Amniotic stem cell (primary cell): ENCODE data around the gene CXCL3.

Source experiments
- DNase-seq: peaks from one replicate; lab custom pipeline; 2025; lab: John Stamatoyannopoulos, UW

The CXCL3 gene

DNA sequence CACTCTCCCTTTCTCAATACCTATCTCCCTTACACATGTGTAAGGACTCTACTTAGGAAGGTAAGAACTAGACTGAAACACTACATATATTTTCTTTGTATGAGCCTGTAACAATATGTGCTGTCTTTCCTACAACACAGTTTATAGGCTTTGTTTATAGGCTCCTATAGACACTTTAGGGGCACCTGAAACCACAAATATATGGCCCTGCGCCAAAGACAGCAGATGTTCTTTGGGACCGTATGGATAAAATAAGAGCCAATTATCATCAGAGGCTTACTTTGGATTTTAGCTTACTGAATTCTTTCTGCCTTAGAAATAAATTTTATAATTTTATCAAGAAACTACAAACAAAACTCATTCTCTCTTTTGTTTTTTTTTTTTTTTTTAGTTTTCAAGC lies 16.6 kb upstream of the CXCL3 start:
- DNase-seq = no peak

DNA sequence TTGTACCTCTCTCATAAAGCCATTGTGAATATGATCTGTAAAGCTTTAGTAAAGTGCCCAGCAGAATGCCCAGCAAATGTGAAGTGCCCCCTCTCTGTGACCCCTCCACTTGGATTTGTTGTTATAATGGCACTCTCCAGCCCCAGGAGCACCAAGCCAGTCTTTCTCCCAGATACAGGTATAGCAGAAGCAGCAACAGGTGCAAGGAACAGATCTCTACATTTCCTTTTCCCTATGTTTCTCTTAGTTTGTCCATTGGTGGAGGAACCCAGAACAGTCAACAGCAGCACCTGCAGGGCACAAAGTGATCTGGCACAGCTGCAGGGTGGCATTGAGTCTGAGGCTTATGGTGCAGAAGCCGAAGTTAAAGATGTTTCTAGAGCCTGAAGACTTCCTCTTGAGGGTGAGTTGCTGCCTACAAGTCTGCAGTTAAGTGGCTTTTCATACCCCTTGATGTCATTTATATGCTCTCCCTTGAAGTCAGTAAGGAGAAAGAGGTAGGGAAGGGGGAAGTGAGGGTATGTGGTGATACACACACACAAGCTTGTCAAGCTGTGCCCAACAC lies 16.1 kb upstream of the CXCL3 start:
- no peak for DNase-seq

DNA sequence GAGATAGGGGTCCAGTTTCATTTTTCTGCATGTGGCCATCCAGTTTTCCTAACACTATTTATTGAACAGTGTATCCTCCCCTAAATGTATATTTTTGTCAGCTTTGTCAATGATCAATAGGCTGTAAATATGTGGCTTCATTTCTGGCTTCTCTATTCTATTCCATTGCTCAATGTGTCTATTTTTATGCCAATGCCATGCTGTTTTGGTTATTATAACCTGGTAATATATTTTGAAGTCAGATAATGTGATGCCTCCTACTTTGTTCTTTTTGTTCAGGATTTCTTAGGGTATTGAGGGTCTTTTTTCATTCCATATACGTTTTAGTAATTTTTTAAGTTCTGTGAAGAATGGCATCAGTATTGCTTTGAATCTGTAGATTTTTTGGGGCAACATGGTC lies 8.7 kb upstream of the CXCL3 start:
- no peak for DNase-seq

- no peak for DNase-seq
These were observed 7.3 kb upstream of the CXCL3 start for GRCh38 chr4:74045772-74046171.

- DNase-seq = no peak
These were observed 6.8 kb upstream of the CXCL3 start for GRCh38 chr4:74045247-74045646.

- no peak for DNase-seq
These were observed 6.2 kb upstream of the CXCL3 start for GRCh38 chr4:74044677-74045076.

DNA sequence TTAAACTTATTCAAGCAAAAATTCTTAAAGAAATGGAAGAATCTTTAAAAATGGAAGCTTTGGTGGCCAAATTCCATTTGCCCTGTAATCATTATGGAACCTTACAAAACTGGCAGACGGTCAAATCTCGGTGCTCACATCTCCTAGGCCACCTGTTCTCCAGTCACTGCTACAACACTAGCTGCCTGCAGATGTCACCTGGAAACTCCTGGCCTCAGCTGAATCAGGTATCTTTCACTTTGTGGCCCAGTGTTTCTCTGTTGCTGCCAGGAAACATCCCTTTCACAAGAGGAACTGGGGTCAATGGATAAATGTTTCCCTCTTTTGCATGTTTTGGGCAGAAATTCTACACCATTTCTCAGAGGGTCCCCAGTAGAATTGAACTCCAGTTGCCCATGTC lies 4.2 kb upstream of the CXCL3 start:
- DNase-seq = no peak

GRCh38 chr4:74041418-74041817 lies 2.9 kb upstream of the CXCL3 start:
- no peak for DNase-seq

- no peak for DNase-seq
These were observed 850 bp upstream of the CXCL3 start for GRCh38 chr4:74039315-74039763.

DNA sequence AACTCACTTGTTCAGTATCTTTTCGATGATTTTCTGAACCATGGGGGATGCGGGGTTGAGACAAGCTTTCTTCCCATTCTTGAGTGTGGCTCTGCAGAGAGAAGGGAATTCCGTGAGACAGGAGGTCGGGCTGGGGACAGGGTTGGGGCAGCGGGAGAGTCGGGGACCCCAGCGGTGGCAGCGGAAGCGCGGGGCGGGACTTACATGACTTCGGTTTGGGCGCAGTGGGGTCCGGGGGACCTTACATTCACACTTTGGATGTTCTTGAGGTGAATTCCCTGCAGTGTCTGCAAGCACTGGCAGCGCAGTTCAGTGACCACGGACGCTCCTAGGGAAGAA lies 434 bp downstream of the CXCL3 start:
- no peak for DNase-seq

GRCh38 chr4:74037076-74037955 lies 1.2 kb downstream of the CXCL3 start:
- no peak for DNase-seq

DNA sequence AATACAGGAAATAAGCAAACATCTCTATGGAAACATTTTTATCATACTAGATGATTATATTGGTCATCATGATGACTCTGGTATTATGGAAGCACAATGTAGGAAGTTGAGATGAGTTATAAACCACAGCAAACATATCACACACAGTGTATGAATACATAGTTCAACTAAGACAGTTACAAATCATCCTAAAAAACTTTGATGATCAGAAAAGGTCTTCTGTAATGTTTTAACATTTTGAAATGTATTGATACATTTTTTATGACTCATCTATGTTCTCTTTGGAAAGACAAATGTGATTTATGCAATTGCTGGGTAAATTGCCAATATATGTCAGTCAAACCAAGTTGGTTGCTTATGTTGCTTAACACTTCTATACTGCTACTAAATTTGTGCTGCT lies 4.8 kb downstream of the CXCL3 start:
- no peak for DNase-seq

DNA sequence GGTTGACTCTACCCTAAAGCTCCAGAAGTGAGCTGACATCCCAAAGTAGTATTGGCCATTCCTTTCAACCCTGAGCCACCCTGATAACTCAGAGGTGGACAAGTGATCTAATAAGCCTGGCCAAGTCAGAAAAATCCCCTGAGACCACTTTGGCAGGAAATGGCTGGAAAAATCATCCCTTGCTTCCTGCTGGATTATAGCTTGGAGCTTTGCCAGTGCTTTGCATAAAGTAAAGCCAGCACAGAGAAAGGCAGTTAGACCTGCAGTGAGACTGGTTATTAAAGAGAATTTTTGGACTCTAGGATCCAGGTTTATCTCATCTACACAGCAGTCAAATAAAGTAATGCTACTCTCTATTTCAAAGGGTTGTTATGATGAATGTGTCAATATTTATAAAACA lies 6.4 kb downstream of the CXCL3 start:
- DNase-seq = no peak

GRCh38 chr4:74031576-74031975 lies 6.9 kb downstream of the CXCL3 start:
- no peak for DNase-seq

GRCh38 chr4:74030285-74030684 lies 8.2 kb downstream of the CXCL3 start:
- DNase-seq = no peak

DNA sequence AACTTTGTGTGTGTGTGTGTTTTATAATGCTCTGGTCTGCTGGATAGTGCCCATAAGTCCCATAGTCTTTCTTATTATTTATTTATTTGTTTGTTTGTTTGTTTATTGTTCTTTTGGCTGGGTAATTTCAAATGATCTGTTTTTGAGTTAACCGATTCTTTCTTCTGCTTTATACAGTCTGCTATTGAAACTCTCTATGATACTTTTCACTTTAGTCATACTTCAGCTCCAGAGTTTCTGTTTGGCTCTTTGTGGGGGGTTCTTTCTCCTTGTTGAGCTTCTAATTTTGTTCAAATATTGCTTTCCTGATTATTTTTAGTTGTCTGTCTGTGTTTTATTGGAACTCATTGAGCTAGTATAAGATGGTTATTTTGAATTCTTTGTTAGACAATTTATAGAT lies 10.0 kb downstream of the CXCL3 start:
- DNase-seq = no peak

DNA sequence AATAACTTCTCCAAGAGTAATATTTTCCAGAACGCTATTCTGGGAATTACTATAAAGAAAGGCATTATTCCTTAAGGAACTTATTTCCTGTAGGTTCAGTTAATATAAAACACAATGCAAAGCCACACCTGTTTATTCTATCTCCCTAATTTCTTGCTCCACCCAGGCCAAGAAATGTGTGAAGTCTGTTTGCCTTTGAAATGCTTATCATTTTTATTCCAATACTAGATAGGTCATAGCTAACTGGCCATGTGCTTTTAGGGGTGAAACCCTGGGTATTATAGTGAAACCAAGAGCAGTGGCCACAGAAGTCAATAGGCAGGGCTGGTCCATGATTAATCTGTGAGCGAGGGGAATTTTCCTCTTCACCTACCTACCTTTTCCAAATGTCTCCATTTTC lies 14.8 kb downstream of the CXCL3 start:
- DNase-seq = no peak

DNA sequence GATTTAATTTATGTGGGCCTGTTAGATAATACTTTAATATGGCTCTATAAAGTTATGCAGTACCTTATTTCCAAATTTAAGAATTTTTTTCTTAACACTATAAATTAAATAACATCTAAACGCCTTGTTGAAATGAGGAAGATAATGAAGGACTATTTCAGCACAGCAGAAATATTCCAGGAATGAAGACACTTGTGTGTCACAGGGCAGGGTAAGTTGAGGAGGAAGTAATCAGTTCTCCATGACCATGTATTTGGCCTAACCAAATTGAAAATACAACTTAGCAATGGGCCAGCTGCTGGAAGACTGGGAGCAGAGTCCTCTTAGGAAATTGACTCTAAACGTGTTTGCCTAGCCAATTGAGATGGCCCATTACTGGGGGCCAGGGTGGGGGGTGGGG lies 16.9 kb downstream of the CXCL3 start:
- DNase-seq = no peak

GRCh38 chr4:74018771-74019170 lies 19.7 kb downstream of the CXCL3 start:
- DNase-seq = no peak

GRCh38 chr4:74018116-74018515 lies 20.4 kb downstream of the CXCL3 start:
- no peak for DNase-seq

DNA sequence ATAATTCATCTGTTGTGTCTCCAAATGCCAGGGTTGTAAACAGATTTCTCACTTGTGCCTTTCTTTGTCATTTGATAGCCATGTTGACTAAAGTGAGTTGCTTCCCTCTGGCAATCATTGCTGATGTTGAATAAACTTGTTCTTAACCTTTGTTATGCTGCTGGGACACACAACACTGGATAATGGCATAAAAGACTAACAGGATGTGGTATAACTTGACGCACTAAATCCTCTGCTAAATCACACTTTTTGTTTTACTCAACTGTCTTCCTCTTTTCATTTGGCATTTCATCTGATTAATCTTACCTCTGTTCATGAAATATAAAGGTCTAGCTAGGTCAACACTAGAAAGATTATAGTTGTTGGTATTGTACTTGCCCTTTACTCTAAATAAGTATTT lies 22.4 kb downstream of the CXCL3 start:
- DNase-seq = no peak

DNA sequence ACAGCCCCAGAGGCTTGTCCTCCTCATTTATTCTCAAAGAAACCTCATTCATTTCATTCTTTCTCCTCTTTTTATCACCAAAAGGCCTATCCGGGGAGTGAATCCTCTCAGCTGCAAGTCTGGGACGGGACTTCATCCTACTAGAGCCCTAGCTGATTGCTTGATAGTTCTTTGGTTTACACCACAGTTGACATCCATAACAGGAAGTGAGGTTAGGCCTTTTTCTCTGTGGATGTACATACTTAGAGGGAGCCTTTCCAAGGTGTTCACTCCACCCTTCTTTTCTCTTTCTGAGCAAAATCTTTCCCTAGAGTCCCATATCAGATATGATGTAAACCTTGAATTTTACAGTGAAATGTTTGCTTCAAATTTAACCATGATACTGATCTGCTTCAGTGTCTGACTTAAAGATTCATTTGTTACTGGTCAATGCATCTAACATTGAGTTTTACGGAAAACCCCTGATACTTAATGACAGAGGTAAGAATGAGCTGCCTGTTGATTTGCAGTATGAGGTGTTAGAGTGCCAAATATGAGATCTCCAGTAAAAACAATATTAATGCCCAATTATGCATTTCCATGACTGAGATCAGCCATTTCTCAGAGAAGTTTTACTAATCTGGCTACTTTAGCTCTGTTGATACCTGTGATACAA lies 23.2 kb downstream of the CXCL3 start:
- DNase-seq = no peak

DNA sequence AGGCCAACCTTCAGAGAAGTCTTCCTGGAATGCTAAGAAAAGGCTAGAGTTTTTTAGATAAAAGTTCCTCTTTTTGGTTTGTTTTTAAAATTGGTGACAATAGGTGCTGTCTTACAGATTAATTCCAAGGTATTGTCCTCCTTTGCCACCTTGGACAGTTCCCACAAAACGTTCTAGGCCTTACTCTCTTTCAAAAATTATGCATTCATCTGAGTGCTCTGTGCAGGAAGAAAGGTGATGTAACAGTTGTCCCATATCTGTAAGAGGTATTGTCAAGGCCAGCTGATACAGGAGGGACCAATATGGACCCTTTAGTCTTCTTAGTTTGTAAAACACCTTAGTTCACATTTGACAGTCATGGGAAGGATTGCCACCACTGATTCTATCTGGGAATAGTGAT lies 24.2 kb downstream of the CXCL3 start:
- DNase-seq = no peak
